Measurements from ENCODE around the gene CEP20. TPM values are rescaled to one million over a fixed set of nuclear protein-coding genes. Genes with fewer than 3 reads are reported as not detected.

The CEP20 gene
- total and polyA plus RNA-seq, 2 of the 8 experiments (the other 6 are each of a cell fraction or from before 2014, with no cell fraction given), result 16.2 to 49.0 TPM

GRCh38 chr16:15865742-15866141, 22.7 kb downstream of the CEP20 start:
- Histone ChIP-seq H3K4me3 (ENCODE audit: extremely low read depth in 1 of 4, insufficient read depth in 2 of 4, low read depth in 3 of 4, low read length in 4 of 4) (no peak overlapping the region), H4K5ac (ENCODE audit: insufficient read length, low read depth, low read length) (no peak overlapping the region), H2BK120ac (replicated peaks; ENCODE audit: low read depth, low read length) (no peak overlapping the region), H3K56ac (replicated peaks; ENCODE audit: insufficient read length, low read depth, low read length) (no peak overlapping the region), H3K4me2 (ENCODE audit: insufficient read depth in 1 of 2, low read depth in 2 of 2, low read length in 2 of 2) (no peak overlapping the region), H3K14ac (ENCODE audit: insufficient read length) (no peak overlapping the region), H3K79me1 (ENCODE audit: low read depth, low read length) (no peaks in the 10 kb centered on the region), H2AK5ac (ENCODE audit: low read depth, low read length) (no peak overlapping the region), H3K23me2 (ENCODE audit: low read depth, low read length) (no peaks in the 10 kb centered on the region), H3K36me3 (ENCODE audit: control insufficient read depth in 2 of 4, insufficient read depth in 4 of 4, low read length in 3 of 4) (peaks cover 0 to 29% (median 7%) of the 10 kb centered on the region in 4 experiments; a peak in 5 of 8 replicates), H4K91ac (replicated peaks; ENCODE audit: insufficient read length, low read length) (no peak overlapping the region), H3K27ac (ENCODE audit: low read depth, low read length) (no peak overlapping the region), H3K4me1 (replicated peaks in 1 of 4; ENCODE audit: control insufficient read depth in 3 of 4, insufficient read depth in 4 of 4, low read length in 3 of 4) (no peaks in the 10 kb centered on the region), H2BK5ac (ENCODE audit: low read depth, low read length) (no peak overlapping the region), H3K9me3 (ENCODE audit: insufficient read depth in 2 of 2, low read depth in 1 of 2, low read length in 1 of 2) (no peaks in the 10 kb centered on the region), H2AFZ (ENCODE audit: low read length) (no peak overlapping the region), H3K9ac (replicated peaks in 1 of 4; ENCODE audit: extremely low read depth in 1 of 4, low read depth in 3 of 4, low read length in 3 of 4) (no peak overlapping the region), H3K27me3 (replicated peaks in 1 of 4; ENCODE audit: control insufficient read depth in 3 of 4, extremely low read depth in 1 of 4, insufficient read depth in 3 of 4, low read length in 3 of 4) (no peaks in the 10 kb centered on the region), H4K8ac (ENCODE audit: extremely low read depth, insufficient read depth, low read length) (no peak overlapping the region), H2BK12ac (ENCODE audit: low read depth, low read length) (no peak overlapping the region), H3K23ac (ENCODE audit: insufficient read length) (no peak overlapping the region), H2BK15ac (ENCODE audit: low read length) (no peak overlapping the region), H3K79me2 (ENCODE audit: control insufficient read depth in 1 of 2, insufficient read depth in 2 of 2, low read length in 2 of 2) (no peaks in the 10 kb centered on the region), H2BK20ac (ENCODE audit: low read length) (no peak overlapping the region), H3K18ac (ENCODE audit: extremely low read depth, low read length) (no peak overlapping the region), H3K4ac (replicated peaks; ENCODE audit: insufficient read length, low read depth, low read length) (no peak overlapping the region), H4K20me1 (replicated peaks in 1 of 2; ENCODE audit: control insufficient read depth in 1 of 2, insufficient read depth in 2 of 2, low read length in 2 of 2) (no peaks in the 10 kb centered on the region)
- DNase-seq (ENCODE audit: low read depth in 1 of 2, low spot score in 2 of 2) (no peak), FAIRE-seq (no peak)
- POLR2A ChIA-PET (ENCODE audit: partially characterized antibody), result interaction anchor here (0.9 to 1.1 kb wide), 2 partner anchors 8 to 9 kb away, joined by 3 read pairs; partner anchors contain the start of gene MYH11
- 95% methylated on average over 7 of the region's 7 CpGs; no CpG with 5 or more reads in 1 of the 2 experiments for WGBS, 2 experiments (ENCODE audit: extremely low coverage in 1 of 2, insufficient coverage in 1 of 2, insufficient read length in 1 of 2, insufficient replicate concordance in 2 of 2, low coverage in 1 of 2, low lambda C conversion rate in 2 of 2, missing lambda C conversion rate in 1 of 2)
- CTCF ChIA-PET (ENCODE audit: partially characterized antibody), result interaction anchor here (4.5 kb wide), 1 partner anchor 8 kb away, joined by 23 read pairs; no protein-coding TSS in a partner anchor
- TF ChIP-seq ATF2 (IDR thresholded peaks at IDR 0.05; ENCODE audit: low read length), result no peak
- TF ChIP-seq NRF1 (IDR thresholded peaks at IDR 0.05; ENCODE audit: low read depth, low read length), result no peak
- TF ChIP-seq KDM5A (IDR thresholded peaks at IDR 0.05; ENCODE audit: low read length), result no peak
- TF ChIP-seq KDM1A (IDR thresholded peaks at IDR 0.05; ENCODE audit: borderline replicate concordance, low read length), result no peak
- TF ChIP-seq RXRA (IDR thresholded peaks at IDR 0.05; ENCODE audit: insufficient read depth, low read depth, low read length), result no peak
- no peak for TF ChIP-seq CEBPB (IDR thresholded peaks at IDR 0.05; ENCODE audit: low read depth, low read length)
- TF ChIP-seq SP4 (IDR thresholded peaks at IDR 0.05; ENCODE audit: low read length), result no peak
- TF ChIP-seq HDAC6 (IDR thresholded peaks at IDR 0.05; ENCODE audit: low read depth, low read length), result no peak
- no peak for TF ChIP-seq POLR2A (IDR thresholded peaks at IDR 0.05; ENCODE audit: control extremely low read depth in 1 of 2, low read depth in 2 of 2, low read length in 2 of 2)
- no peak for TF ChIP-seq SIRT6 (IDR thresholded peaks at IDR 0.05; ENCODE audit: low read length)
- no peak for TF ChIP-seq SIX5 (IDR thresholded peaks at IDR 0.05; ENCODE audit: low read depth, low read length)
- TF ChIP-seq POLR2AphosphoS5 (IDR thresholded peaks at IDR 0.05; ENCODE audit: low read depth, low read length), result no peak
- TF ChIP-seq, protein P1, sequence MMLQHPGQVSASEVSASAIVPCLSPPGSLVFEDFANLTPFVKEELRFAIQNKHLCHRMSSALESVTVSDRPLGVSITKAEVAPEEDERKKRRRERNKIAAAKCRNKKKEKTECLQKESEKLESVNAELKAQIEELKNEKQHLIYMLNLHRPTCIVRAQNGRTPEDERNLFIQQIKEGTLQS (IDR thresholded peaks at IDR 0.05; ENCODE audit: insufficient read depth, low read depth, low read length), result no peak
